ENCODE data around the gene FXYD6.

Gene FXYD6

GRCh38 chr11:117910525-117910924 lies 34.1 kb upstream of the FXYD6 start:
- no peak for DNase-seq

DNA sequence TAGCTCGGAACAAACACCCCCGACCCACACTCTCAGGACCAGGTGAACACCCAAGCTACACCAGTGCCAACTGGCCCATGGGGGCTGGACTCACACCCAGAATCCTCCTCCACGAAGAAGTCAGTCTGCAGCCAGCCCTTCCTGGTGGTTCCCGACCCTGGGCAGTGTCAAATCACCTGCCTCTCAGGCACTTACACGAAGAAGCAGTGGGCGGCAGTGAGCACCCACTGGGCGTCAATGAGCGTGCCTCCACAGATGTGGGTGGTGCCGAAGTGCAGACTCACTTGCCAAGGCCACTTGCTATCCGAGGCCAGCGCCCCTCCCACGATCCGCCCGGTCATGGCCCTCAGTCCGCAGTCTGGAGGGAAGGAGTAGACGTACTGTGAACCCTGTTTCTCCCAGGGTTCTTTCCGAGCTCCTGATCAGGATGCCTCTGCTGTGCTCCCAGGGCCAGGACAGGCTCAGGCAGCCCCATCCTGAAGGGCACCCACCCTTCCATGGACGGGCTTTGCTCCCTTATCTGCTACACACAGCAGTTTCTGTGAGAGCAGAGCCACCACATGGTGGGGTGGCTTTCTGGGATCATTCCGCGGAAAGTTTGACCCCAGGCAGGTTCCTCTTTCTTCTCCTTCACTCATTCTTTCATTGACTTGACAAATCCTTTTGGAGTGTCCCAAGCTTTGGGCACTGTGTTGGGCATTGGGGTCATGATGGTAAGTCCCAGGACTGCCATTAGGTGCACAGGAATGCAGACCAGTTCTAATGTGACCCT lies 33.3 kb upstream of the FXYD6 start:
- no peak for DNase-seq

DNA sequence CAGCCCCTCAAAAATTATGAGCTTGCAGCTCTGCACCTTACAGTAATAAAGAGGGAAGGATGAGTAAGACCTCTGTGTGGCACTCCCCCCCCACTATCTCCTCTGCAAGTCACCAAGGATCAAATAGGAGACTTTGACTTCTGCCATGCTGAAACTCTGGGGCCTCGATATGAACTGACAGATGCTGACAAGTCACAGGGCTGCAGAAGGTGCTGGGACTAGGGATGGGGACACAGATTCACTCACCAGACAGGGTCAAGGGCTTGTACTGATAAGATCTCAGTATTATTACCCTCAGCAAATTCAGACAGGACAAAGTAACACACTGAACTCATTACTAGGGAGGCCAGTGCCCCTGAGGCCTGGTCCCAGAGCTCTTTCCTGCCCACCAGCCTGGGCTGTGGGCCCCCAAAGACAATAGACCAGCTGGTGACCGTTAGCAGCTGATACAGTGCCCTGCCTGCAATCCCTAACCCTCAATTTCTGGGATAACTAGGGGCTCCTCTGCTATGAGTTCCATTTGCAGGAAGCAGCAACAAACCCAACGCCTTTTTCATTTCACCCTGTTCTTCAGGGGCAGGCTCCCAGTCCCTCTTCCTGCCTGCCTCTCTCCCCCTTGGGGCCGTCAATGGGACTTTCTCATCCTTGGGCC lies 32.6 kb upstream of the FXYD6 start:
- no peak for DNase-seq

DNA sequence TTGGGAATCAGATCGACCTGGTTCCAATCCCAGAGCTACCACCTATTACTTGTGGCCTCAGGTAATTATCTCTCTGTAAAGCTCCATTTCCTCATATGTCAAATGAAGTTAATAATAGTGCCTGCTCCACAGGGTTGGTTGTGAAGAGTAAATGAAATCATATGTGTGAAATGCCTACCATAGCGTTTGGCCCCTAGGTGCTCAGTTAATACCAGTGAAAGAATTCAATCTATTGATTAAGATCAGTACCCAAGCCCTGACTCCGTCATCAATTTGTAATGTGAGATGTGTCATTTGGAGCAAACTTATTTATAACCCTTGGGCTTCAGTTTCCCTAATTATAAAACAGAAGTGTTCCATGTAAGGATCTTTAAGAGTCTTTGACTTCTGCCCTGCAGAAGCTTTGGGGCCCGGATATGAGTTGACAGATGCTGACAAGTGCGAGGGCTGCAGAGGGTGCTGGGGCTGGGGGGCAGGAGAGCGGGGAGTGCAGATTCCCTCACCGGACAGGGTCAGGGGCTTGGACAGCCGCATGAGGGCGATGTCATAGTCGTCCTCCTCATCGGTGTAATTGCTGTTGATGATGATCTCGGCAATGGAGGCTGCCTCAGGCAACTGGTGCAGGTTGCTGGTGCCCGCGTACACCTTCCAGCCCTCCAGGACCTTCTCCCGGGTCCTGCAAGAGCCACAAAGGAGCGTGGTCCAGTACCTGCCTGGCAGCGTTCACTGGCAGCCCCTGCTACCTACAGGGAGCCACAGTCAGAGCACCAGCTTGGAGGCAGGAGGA lies 31.8 kb upstream of the FXYD6 start:
- no peak for DNase-seq

DNA sequence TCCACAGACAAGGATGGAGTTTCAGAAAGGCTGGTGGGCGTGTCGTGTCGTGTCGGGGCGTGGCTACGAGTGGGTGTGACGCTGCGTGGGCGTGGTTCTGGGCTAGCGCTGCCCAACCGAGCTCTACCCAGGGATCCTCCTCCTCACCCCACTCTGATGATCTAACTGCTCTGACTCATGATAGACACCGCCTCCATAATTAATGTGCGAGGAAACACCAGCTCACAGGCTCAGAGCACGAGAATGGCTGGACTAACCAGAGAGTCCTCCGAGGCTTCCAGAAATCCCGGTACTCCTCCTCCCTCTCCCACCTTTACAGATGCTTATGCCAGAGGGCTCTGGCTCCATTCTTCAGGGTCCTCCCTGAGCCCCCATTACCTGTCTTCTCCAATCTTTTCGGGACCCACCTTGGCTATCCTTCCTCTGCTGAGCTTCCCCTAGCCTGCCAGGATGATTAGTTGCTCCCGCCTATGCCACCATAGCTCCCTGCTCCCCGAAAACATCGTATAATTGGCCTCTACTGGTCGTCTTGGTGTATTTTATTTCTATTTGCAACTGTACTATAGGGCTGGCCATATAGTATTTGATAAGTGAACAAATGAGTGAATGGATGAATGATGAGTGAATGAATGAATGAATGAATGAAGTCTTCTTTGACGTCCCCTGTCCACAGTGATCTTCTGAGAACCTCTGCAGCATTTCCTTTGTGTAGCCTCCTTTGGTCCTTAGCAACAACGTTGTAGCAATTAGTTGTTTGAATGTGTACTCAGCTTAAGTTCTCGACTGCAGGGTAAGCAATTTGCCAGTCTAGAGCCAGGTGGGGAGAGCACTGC lies 31.0 kb upstream of the FXYD6 start:
- no peak for DNase-seq

DNA sequence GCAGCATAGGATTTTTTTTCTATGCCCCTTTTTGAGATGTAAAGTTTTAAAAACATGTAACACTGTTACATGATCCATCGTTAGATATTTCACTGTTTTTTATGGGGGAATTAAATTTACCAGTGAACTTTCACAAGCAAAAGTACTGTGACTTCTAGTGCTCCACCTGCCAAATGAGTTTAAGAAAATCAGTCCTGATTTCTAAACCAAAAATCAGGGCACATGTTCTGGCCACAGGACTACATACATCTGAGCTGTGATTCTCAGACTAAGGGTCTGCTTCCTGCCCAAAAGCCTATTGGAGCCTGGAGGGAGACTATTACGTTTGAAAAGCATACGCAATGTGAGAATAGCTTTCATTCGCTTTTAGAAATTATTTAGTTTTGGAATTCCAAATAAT lies 30.3 kb upstream of the FXYD6 start:
- no peak for DNase-seq

GRCh38 chr11:117906126-117906525 lies 29.7 kb upstream of the FXYD6 start:
- no peak for DNase-seq

DNA sequence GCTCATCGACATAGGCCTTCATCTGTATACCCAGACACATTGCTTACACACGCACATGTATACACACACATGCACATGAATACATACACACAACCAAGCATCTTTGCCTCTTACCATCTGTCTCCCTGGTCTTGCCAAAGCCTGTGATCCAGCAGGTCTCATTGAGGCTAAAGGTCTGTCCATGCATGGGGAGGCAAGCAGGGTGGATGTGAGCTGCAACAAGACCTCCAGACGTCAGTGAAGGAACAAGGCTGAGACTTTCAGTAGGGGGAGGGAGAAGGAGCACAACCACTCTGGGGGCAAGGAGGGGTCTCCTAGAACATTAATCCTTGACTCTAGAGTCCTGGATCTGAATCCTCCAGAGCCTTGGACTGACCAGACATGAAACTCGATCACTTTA lies 29.1 kb upstream of the FXYD6 start:
- DNase-seq, result no peak

GRCh38 chr11:117903505-117904382 lies 27.3 kb upstream of the FXYD6 start:
- no peak for DNase-seq

DNA sequence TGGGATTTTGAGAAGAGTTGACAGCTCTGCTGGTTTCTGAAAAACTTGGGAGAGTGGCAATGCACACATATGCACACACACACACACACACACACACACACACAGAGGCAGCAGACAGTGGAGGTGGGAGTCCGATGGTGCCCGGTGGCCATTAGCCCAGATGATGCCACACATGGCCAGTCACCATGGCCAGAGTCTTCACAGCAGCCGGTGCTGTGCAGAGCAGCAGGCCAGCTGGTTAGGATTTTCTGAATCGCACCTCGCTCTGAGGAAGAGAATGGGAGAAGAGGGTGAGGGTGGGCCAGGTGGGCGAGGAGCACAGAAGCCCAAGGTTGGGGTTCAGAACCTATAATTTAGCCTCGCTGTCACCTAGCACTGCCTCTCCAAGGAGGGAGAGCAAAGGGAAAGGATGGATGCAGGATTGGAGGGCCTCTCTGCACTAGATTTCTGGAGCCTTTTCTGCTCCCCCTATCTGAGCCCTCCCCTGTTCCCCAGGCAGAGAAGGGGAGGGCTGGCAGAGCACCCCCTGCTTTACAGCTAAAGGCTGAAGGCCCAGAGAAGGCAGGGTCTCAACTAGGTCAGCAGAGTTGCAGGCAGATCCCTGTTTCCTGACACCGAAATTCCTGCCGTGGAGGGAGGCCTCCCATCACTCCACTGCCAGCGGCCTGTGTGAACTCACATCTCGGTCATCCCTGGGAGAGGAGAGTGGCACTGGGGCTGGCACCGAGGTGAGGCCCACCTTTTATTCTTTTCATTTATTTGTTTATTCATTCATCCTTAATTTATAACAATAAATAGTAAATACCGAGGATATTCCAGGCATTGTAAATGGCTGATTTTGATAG lies 25.8 kb upstream of the FXYD6 start:
- no peak for DNase-seq

DNA sequence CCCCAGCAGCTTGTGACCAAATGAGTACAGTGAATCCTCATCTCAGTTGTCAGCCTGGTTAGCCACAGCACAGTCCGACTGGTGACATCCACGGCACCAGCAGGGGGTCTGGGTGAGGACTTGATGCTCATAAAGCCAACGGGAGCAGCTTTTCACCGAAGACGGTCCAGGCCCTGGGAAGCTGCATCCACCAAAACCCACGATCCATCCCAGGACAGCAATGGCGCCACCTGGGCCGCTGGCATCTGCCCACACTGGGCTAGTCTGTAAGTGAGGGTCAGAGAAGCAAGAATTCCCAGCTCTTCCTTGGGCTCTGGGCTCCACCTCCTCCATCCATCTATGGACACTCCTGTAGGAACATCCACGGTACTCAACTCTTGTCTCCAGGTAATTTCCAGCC lies 25.1 kb upstream of the FXYD6 start:
- no peak for DNase-seq

- DNase-seq, result no peak
These were observed 24.4 kb upstream of the FXYD6 start for GRCh38 chr11:117900720-117901440.

- no peak for DNase-seq
These were observed 23.7 kb upstream of the FXYD6 start for GRCh38 chr11:117900121-117900648.

DNA sequence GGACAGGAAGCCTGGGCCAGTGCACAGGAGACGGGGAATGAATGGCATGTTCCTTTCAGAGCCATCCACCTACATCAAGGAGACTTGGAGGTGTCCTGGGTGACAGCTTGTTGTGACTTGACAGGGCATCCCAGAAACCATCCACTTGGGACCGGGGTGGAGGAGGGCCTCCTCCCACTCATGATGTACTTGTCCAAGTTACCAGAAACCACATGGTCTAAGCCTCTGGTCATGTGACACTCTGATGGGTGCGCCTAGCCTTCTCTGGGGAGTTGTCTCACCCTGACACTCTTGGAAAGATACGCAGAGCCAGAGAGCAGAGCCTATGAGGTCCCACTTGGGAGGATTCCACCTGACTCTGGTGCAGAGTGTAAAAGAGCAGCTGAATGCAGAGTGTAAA lies 21.6 kb upstream of the FXYD6 start:
- DNase-seq, result no peak

- no peak for DNase-seq
These were observed 16.2 kb upstream of the FXYD6 start for GRCh38 chr11:117892651-117893050.

- DNase-seq, result no peak
These were observed 14.9 kb upstream of the FXYD6 start for GRCh38 chr11:117891362-117891761.

DNA sequence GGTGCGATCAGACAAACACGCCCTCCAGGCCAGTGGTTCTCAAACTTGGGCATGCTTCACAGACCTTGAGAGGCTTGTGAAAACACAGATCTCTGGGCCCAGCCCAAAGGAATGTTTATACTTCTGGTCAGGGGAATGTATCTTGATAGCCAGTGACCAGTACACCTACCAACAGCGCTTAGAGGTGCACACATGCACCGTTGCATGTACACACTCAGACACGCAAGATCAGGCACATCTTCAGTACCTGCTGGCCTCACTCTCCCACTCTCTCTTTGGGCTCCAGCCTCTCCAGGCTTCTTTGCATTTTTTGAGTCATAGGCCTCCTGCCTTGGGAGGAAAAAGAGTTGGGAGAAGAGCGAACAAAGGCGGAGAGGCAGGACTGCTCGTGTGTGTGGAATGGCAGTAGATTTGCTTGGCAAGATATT lies 11.7 kb upstream of the FXYD6 start:
- DNase-seq, result no peak

DNA sequence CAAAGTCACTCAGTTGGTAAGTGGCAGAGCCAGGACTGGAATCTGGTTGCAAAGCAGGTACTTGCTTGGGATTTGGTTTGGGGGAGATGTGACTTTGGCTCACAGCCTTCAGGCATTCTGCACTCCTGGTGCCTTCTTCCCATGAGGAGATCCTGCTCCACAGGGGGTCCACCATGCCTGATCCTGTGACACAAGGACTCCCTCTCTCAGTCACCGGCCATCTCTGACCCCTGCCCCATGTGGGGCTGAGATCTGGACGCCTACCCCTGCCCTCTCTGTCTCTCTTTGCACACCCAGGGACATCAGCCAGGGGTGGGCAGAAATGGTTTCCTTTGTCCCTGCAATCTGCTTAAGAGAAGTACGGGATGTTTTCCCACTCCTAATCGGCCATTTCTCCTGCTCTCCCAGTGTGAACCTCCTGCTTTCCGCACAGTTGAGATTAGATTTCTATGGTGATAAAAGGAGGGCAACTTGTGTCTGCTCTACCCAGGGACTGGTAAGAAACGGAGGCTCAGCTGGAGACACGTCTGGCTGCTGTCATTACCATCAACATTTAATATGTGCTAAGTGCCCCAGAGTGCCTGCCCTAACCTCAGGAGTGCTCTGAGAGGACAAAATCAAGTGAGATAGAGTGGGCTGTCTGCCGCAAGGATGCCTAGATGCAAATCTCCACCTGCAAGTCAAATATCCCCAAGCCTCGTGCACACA lies 11.1 kb upstream of the FXYD6 start:
- no peak for DNase-seq

GRCh38 chr11:117885777-117886176 lies 9.3 kb upstream of the FXYD6 start:
- no peak for DNase-seq
